Ecto neural progenitor cell (in vitro differentiated cells): ENCODE data around the gene ITGB4.
A peak's percentile ranks its signal among the peaks of the same experiment; 100 is the strongest.
"Not testable (repeated sequence)": the region's sequence is repeated elsewhere in the genome, so short reads cannot be mapped to it uniquely, and the experiment has no call there.

Experiments
- DNase-seq: peaks from one replicate; pipeline ENCODE4 v3.0.0-alpha.2; 2018; ENCODE audit warnings: low spot score

ITGB4 gene

GRCh38 chr17:75753514-75754377 lies 32.5 kb downstream of the ITGB4 start:
- peak; percentile 92 for DNase-seq

GRCh38 chr17:75754378-75755204 lies 33.3 kb downstream of the ITGB4 start:
- peak; percentile 56 for DNase-seq

DNA sequence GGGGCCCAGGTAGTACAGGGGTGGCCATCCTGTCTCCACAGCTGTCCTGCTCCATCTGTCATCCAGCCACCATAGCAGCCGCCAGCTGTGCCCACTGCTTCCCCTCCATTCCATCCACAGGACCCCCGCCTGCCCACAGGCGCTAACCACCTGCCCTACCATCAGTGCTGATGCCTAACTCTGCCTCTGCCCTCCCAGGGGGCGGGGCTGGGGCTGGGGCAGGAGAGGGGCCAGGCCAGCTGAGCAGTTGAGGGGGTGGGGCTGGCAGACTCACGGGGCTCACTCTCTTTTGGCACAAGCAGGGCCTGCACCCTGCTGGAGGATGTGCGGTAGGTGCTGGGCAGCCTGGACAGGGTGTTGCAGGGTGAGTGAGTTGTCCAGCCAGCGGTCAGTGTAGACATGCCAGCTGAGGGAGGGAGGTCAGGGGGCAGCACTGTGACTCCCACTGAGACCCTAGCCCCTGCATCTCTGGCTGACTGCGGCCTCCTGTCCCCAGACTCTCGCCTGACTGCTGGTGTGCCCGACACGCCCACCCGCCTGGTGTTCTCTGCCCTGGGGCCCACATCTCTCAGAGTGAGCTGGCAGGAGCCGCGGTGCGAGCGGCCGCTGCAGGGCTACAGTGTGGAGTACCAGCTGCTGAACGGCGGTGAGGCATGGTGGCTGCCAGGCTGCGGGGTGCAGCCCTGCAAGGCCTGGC lies 34.1 kb downstream of the ITGB4 start:
- DNase-seq: peak; percentile 69

- DNase-seq: no peak
Measured at GRCh38 chr17:75755990-75756389, 34.7 kb downstream of the ITGB4 start.

GRCh38 chr17:75756451-75757085 lies 35.3 kb downstream of the ITGB4 start:
- DNase-seq: peak; percentile 51

- DNase-seq: no peak
Measured at GRCh38 chr17:75757086-75757681, 35.9 kb downstream of the ITGB4 start.

GRCh38 chr17:75758131-75758905 lies 37.1 kb downstream of the ITGB4 start:
- peak; percentile 56 for DNase-seq

DNA sequence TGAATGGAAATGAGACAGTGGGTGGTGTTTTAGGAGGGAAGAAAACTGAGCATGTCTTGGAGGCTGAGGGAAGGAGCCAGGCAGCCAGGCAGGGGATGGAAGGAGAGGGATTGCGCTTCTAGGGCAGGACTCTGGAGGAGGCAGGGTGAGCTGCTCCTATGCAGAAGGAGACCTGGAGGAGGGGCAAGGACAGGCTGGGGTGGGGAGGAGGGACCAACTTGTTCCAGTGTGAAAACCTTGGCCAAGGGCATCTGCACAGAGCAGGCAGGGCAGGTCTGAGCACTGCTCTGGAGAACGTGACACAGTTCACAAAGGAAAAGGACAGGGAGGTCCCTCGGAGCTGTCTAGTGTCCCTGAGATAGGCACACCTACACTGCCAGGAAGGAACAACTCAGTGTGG lies 38.2 kb downstream of the ITGB4 start:
- no peak for DNase-seq

- DNase-seq: not testable (repeated sequence)
Measured at GRCh38 chr17:75759978-75760640, 38.9 kb downstream of the ITGB4 start.

GRCh38 chr17:75762513-75763268 lies 41.4 kb downstream of the ITGB4 start:
- DNase-seq: no peak

- DNase-seq: no peak
Measured at GRCh38 chr17:75763269-75763607, 42.0 kb downstream of the ITGB4 start.

DNA sequence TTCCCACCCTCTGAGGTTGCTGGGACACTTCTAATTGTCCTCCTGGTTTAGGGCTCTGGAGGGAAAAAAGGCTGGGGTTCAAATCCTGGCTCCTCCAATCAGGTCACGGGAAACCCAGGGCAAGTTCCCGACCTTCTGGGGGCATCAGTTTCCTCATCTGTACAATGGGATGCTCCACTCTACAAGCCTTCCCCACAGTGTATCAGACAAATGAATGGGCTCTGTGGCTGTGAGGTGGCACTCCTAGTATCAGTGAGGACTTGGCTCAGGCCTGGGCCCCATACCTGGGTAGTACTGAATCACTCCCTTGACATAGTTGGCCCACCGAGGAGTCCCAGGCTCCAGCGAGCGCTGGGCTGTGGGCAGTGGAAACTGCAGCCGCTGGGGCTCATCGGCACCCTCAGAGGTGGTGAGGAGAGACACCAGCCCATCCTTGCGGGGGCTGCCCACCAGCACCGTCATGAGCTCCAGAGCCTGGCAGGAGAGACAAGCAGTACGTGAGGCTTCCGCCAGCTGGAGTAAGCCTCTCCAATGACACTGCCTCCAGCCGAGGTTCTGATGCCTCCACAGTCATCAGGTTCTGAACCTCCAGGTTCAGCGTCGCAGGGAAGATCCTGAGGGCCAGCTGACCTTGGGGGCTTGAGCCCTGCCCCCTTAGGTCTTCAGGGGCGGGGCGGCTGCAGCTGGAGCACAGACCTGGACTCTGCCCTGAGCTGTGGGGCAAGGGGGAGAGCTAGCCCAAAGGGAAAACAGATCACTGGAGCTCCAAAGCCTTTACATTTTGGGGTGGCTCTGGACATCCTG lies 42.6 kb downstream of the ITGB4 start:
- DNase-seq: no peak

- DNase-seq: no peak
Measured at GRCh38 chr17:75764417-75764710, 43.1 kb downstream of the ITGB4 start.

DNA sequence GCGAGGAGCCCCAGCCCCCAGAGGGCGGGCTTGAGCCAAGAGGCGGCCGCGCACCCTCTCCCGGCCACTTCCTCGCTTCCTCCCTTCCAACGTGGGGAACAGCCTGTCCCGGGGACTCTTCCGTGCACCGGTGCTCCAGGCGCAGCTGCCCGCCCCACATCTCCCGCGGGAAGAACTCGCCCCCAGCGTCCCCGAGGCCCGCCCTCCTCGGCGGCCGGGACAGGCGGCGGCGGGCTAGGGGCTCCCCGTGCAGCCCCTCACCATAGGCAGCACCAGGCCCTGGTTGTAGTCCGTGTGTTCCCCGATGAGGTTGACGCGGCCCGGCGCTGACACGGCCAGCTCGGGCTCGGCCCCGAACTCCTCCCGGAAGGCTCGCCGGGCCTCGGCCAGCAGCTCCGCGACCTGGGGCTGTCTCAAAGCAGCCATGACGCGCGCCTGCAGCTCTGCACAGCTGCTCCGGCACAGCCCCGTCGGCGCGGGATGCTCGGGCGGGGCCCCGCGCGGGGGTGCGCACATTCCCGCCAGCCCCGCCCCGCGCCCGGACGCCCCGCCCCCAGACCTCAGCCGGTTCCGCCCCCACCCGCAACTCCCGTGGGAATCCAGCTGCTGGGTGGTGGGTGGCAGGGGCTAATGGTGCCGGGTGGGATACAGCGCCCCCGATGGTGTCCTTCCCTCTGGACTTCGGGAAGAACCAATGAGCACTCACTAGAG lies 43.6 kb downstream of the ITGB4 start, which contains the start of gene GALK1:
TSS of gene GALK1 (minus strand) at position 482 of the 711 bp plus-strand sequence. CDS start at position 426, 56 bp downstream.
- peak; percentile 90 for DNase-seq

DNA sequence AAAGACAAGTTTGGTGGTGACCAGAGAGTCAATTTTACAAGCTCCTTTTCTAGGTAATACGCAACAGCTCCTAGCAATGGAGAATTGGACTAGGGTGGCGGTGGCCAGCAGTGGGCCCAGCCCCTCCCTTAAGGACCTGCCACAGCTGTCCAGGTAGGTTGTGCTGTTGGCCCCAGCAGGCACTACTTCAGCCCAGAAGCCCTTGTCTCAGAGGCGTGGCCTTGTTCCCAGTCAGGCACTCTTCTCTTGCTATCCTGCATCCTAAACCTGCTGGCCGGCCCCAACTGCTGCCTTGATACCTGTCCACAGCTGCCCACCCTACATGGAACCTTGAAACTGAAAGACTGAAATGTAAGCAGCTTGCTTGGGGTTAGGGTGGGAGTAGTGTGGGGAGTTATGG lies 44.7 kb downstream of the ITGB4 start:
- peak; percentile 57 for DNase-seq

- DNase-seq: no peak
Measured at GRCh38 chr17:75767881-75768280, 46.6 kb downstream of the ITGB4 start.

GRCh38 chr17:75769536-75769935 lies 48.3 kb downstream of the ITGB4 start:
- DNase-seq: no peak
